GM12874 (cell line): ENCODE results near the gene RASGRF1.

Experiments used
- TF ChIP-seq, protein P1 (sequence below): IDR thresholded peaks from 2 replicates; pipeline ENCODE4 v1.5.1; 2011; ENCODE audit warnings: low read depth, mild to moderate bottlenecking, control low read depth, low read length, moderate library complexity; ENCODE audit not compliant: insufficient read depth

Gene RASGRF1

DNA sequence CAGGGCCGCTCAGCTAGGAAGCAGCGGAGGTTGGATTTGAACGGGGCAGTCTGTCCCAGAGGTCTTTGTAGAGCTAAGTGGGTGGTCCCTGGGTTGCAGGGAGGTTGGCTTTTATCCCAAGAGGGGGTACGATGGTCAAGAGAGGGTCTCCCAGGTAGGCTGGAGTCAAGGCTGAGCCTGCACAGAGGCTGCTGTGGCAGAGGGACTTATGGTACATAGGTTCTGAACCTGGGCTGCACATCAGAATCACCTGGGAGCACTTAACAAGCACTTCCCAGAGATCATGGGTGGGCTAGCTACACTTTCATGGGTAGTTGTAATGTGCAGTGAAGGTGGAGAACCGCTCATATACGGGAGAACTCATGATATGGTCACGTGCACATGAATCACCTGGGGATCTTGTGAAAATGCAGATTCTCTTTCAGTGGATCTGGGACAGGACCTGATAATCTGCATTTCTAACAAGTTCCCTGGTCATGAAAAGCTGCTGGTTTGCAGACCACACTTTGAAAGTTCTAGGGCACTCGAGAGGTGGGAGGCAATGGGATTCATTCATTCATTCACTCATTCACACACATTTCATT, 2.9 kb upstream of the RASGRF1 start:
- TF ChIP-seq, protein P1, sequence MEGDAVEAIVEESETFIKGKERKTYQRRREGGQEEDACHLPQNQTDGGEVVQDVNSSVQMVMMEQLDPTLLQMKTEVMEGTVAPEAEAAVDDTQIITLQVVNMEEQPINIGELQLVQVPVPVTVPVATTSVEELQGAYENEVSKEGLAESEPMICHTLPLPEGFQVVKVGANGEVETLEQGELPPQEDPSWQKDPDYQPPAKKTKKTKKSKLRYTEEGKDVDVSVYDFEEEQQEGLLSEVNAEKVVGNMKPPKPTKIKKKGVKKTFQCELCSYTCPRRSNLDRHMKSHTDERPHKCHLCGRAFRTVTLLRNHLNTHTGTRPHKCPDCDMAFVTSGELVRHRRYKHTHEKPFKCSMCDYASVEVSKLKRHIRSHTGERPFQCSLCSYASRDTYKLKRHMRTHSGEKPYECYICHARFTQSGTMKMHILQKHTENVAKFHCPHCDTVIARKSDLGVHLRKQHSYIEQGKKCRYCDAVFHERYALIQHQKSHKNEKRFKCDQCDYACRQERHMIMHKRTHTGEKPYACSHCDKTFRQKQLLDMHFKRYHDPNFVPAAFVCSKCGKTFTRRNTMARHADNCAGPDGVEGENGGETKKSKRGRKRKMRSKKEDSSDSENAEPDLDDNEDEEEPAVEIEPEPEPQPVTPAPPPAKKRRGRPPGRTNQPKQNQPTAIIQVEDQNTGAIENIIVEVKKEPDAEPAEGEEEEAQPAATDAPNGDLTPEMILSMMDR, result no peak

DNA sequence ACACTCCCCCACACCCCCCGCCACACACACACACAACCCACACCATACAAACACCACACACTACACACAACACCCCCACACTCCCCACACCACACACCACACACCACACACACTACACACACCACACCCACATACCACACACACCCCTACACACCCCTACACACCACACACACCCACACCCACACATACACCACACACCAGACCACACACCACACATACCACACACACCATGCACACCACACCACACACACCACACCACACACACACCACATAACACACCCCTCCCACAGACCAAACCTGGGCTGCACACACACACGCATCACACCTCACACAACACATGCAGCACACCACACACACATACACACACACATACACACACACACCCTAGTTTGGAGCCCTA, 1.8 kb upstream of the RASGRF1 start:
- TF ChIP-seq, protein P1, result no peak

DNA sequence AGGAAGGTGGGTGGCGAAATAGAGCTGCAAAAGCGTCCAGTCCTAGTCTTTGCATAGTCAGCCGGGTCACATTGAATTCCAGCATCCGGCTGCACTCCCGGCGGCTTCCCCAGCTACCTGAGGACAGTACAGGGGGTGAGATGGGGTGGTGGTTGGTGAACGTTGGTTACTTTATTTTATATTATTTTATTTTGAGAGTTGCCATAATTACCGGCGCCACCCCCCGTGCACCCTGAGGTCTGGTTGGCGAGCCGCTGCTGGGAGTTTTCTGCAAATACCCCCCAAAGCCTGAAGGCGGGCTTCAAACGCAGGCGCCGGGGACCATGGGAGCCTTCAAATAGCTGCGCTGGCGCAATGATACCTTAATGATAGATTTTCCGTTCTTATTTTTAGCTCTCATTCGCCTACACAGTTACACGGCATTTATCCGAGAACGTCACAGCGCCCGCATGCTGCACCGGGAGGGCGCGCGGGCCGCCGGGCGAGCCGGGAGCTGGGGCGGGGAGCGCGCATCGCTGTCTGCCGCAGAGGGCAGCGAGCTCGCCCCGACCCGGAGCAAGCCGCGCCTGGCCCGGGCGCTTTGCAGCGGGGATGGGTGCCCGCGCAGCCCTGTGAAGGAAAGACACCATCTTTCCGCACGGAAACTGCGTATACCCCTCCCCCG, 756 bp upstream of the RASGRF1 start:
- TF ChIP-seq, protein P1, result no peak

DNA sequence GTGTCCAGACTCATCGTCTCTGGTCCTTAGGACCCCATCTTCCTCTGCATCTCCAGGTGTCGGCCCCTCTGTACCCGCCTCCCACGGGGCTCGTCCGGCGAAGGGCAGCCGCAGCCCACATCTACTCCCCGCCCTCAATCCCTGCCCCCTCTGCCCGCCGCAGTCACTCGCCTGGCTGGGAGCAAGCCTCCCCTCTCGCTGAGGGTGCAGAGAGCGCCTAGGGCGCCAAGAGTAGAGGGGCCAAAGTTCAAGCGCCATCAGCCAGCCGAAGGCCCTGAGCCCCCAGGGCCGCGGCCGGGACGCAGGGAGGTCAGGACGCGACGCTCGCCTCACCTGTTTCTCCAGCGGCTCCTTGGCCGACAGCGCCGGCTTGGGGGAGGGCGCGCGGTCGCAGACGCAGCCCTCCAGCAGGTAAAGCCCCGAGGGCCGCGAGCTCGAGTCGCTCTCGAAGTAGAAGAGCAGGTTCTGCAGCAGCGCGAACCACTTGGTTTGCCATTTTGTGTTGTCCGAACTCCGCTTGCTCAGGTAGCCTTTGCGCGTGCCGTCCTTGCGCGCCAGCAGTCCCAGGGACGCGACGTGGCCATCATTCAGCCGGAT, 592 bp downstream of the RASGRF1 start:
- TF ChIP-seq, protein P1, result no peak

DNA sequence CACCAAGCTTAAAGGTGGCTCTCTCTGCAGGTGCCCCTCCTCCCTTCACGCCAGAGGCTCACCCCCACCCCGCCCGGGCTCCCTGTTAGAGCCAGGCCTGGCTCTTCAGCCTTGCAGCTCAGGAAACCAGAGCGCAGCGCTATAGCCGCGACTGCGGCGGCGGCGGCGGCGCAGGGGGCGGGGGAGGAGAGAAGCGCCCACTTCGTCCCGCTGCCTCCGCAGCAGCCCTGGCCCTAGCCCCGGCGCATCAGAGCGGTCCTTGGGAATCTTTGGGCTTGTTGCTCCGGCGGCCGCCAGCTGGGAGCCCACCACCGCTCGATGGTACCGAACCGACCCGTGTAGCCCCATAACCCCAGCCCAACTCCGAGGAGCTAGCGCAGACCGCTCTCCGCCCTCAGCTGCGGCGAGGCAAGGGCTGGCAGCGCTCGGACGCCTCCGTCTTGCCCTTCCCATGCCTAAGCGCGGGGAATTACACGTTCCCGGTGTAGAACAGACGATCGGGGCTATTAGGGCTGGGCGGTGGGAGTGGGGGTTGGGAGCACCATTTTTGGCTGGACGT, 1.2 kb downstream of the RASGRF1 start:
- TF ChIP-seq, protein P1, result no peak

DNA sequence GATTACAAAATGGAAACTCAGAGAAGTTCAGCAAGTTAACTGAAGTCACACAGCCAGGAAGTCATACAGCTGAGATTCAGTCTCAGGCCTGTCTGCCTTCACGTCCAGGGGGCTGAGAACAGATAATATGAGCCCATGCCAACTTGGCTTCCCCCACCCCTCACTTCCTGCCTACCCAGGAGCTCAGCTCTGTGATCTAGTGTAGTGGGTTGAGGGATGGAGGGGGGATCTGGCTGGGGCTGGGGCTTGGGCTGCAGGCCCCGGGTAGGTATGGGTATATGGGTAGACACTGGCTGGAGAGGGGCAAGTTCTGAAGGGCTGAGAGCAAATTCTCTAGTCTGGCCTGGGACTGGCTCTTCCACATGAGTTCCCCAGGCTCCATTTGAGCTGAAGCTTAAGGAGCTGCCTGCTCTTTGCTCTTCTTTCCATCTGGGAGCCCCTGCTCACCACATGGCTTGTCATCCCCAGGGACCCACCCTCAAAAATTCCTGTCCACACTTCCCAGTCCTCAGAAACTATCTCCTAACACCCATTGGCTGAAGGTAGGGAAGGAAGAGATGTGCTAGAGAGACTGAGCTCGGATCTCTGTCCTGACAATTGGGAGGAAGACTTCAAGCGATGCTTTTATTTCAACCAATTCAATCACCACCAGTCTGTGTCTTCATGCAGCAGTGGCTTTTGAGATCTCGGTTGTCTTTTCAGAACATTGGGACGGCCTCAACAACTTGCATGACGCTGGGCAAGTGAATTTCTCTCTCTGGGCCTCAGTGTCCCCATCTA, 2.0 kb downstream of the RASGRF1 start:
- TF ChIP-seq, protein P1, result no peak

DNA sequence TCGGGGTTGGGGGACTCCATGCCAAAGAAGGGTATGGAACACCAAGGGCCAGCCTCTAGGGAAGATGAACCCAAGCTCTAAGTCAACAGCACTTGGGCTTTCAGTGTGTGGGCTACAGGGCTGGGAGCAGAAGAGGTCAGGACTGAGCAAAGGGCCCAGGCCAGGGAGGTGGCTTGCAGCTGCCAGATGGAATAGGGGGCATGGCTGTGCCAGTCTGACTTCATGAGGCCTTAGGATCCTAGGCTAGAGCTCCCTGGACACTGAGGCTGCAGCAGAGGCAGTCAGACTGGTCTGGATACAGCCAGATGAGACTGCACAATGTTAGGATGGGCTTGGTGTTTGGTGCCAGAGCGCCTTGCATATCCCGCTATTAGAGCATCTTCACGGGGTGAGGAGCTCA, 3.8 kb downstream of the RASGRF1 start:
- TF ChIP-seq, protein P1, result no peak
